Measurements from ENCODE around the gene EXOC2.

EXOC2 gene

GRCh38 chr6:455006-455585, 237.8 kb downstream of the EXOC2 start:
- no peak for DNase-seq

GRCh38 chr6:454148-454991, 238.6 kb downstream of the EXOC2 start:
- no peak for DNase-seq

- no peak for DNase-seq
These were observed 239.8 kb downstream of the EXOC2 start for GRCh38 chr6:453152-453551.

- no peak for DNase-seq
These were observed 240.5 kb downstream of the EXOC2 start for GRCh38 chr6:452301-453067.

- DNase-seq = no peak
These were observed 241.1 kb downstream of the EXOC2 start for GRCh38 chr6:451847-452246.

GRCh38 chr6:451336-451735, 241.6 kb downstream of the EXOC2 start:
- DNase-seq = no peak

- no peak for DNase-seq
These were observed 243.2 kb downstream of the EXOC2 start for GRCh38 chr6:449486-450419.

- no peak for DNase-seq
These were observed 243.9 kb downstream of the EXOC2 start for GRCh38 chr6:449057-449430.

GRCh38 chr6:448296-449056, 244.5 kb downstream of the EXOC2 start:
- no peak for DNase-seq

- no peak for DNase-seq
These were observed 245.4 kb downstream of the EXOC2 start for GRCh38 chr6:447381-448165.

- DNase-seq = no peak
These were observed 246.2 kb downstream of the EXOC2 start for GRCh38 chr6:446418-447366.

- no peak for DNase-seq
These were observed 247.1 kb downstream of the EXOC2 start for GRCh38 chr6:445571-446417.

GRCh38 chr6:444653-445275, 248.2 kb downstream of the EXOC2 start:
- no peak for DNase-seq

- no peak for DNase-seq
These were observed 249.2 kb downstream of the EXOC2 start for GRCh38 chr6:443621-444159.

GRCh38 chr6:441126-441920, 251.6 kb downstream of the EXOC2 start:
- DNase-seq = no peak

- no peak for DNase-seq
These were observed 253.2 kb downstream of the EXOC2 start for GRCh38 chr6:439641-440167.

- DNase-seq = no peak
These were observed 254.2 kb downstream of the EXOC2 start for GRCh38 chr6:438634-439170.
